ENCODE measurements around the gene SDK1.

SDK1 gene

DNA sequence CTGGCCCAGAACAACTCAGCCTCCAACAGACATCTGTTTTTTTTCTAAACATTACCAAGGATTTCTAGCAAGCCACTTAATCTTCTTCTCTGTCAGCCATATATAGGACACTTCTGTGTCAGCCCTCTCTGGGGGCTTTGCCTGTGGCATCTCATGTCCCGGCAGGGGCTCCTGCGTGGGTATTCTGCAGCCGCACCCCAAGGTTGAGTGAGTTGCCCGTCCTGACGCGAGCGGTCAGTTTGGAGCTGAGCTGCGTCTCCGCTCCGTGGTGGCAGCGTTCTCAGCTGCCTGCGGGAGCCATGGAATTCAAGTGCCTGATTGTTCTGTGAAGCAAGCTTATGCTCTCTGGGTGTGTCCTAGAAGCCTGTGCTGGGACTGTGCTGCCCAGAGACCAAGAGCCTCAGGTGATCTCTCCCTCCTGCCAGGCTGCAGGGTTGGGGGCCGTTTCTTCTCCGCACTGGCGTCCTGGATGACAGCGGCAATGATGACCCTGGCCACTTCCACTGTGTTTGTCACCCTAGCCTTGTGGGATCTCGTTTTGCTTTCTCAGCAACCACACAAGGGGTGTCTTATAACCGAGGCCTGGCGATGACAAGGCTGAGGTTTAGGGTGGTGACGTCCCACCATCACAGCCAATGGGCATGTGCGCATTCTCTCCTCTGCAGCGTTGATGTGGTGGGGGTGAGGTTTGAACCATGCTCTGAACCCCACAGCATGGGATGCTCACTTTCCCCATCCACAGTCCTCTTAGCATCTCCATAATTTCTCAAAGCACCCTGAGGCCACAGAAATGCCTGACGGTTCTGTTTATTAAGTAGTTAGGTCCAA, 768.4 kb downstream of the SDK1 start:
- TF ChIP-seq, protein P1, sequence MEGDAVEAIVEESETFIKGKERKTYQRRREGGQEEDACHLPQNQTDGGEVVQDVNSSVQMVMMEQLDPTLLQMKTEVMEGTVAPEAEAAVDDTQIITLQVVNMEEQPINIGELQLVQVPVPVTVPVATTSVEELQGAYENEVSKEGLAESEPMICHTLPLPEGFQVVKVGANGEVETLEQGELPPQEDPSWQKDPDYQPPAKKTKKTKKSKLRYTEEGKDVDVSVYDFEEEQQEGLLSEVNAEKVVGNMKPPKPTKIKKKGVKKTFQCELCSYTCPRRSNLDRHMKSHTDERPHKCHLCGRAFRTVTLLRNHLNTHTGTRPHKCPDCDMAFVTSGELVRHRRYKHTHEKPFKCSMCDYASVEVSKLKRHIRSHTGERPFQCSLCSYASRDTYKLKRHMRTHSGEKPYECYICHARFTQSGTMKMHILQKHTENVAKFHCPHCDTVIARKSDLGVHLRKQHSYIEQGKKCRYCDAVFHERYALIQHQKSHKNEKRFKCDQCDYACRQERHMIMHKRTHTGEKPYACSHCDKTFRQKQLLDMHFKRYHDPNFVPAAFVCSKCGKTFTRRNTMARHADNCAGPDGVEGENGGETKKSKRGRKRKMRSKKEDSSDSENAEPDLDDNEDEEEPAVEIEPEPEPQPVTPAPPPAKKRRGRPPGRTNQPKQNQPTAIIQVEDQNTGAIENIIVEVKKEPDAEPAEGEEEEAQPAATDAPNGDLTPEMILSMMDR (IDR thresholded peaks at IDR 0.05; ENCODE audit: low read depth, low read length, missing control alignments) = no peak
- H3K4me3 ChIP-seq (ENCODE audit: low read depth, low read length) = no peak overlapping the region
- no peak for DNase-seq (ENCODE audit: low read depth)

DNA sequence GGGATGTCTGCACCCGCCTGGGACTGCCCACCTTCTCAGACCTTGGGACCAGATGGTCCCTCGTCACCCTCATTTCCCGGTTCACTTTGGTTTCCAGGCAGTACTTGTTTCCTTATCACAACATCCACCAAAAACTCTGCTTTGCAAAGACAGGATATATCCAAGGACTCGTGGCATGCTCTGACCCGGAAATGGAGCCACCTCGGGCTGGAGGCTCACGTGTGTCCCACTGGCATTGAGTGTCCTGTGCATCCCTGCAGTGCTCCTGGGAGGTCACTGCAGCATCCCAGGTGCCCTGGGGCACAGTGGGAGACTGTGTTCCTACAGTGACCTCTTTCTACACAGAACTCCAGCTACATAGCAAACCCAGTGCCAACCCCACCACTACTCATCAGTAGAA, 769.2 kb downstream of the SDK1 start:
- no peak for DNase-seq (ENCODE audit: low read depth)
- TF ChIP-seq, protein P1 (IDR thresholded peaks at IDR 0.05; ENCODE audit: low read depth, low read length, missing control alignments) = no peak
- no peak overlapping the region for H3K4me3 ChIP-seq (ENCODE audit: low read depth, low read length)

DNA sequence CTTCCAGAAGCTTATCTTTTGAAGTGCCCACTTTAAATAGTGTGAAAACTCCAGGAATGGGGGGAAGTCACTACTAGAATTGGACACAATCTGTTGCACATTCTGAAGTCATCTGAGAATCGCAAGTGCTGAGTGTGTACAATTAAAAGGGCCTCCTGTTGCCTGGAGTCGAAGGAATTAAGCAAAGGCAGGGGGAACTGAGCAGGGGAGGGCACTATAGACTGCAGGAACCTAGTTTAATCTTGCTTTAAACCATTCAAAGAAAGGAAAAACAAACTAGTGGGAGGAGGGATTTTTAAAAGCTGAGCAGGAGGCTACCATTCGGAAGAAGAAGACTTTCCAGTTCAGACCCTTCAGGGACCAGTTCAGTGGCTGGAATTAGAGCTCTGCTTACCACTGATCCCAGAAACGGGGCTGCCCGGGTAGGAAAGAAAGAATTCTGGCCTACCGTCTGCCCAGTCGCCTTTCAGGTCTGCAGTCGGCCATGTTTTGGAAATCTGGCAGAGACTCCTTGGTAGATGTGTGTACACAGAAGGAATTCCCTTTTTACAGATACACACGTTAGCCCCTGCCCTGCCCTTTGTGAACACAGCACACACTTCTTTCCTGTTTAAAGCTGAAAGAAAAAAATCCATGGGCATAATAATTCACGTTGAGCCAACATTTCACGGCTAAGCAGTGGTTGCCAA, 770.5 kb downstream of the SDK1 start:
- no peak for DNase-seq (ENCODE audit: low read depth)
- TF ChIP-seq, protein P1 (IDR thresholded peaks at IDR 0.05; ENCODE audit: low read depth, low read length, missing control alignments) = no peak
- no peak overlapping the region for H3K4me3 ChIP-seq (ENCODE audit: low read depth, low read length)

DNA sequence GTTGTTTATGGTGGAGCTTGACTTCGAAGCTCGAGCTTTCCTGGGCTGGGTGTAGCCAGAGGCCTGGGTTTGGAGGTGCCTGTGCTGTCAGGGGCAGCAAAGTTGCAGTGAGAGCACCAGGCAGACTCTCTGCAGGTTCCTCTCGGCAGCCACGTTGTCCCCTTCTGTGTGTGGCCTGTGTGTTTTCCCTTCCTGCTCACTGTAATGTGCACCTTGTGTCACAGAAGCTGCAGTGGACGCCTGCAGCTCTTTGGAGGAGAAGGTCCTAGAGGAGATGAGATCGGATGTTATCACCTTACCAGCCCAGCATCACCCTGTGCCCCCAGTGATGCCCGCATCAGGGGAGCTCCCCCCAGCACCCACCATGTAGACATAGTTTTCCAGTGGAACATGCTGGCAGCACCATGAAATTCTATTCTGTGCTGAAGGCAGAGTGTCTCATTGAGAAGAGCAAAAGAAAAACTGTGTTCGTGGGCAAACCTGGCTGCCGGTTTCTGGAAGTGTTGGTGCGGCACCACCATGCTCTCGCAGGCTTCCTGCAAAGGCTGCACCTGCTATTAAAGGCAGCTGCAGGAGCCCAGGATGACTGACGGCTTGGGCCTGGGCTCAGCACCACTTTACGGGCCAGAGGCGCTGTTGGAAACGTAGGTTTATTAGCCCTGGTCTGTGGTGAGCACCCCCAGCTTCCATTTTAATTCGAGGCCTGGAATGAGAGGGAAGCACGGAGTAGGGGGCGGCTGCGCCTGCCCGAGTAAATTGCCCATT, 771.3 kb downstream of the SDK1 start:
- TF ChIP-seq, protein P1 (IDR thresholded peaks at IDR 0.05; ENCODE audit: low read depth, low read length, missing control alignments) = no peak
- no peak overlapping the region for H3K4me3 ChIP-seq (ENCODE audit: low read depth, low read length)
- no peak for DNase-seq (ENCODE audit: low read depth)

DNA sequence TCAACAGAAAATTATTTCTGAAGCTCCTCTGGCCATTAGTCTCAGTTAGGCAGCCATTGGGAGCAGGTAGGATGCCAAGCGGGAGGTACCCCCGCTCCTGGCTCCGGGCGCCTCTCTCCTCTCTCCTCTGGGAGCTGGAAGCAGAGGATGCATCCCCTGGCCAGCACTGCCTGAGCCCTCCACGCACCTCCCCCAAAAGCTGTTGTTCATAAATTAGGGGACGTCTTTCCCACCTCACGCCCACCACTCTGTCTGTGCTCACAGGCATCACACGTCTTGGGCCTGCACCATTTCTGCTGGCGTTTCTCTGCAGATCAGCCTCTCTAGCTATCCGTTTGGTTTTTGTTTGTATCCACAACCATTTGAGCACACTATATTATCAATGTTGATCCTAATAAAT, 772.0 kb downstream of the SDK1 start:
- TF ChIP-seq, protein P1 (IDR thresholded peaks at IDR 0.05; ENCODE audit: low read depth, low read length, missing control alignments) = no peak
- no peak for DNase-seq (ENCODE audit: low read depth)
- no peak overlapping the region for H3K4me3 ChIP-seq (ENCODE audit: low read depth, low read length)

DNA sequence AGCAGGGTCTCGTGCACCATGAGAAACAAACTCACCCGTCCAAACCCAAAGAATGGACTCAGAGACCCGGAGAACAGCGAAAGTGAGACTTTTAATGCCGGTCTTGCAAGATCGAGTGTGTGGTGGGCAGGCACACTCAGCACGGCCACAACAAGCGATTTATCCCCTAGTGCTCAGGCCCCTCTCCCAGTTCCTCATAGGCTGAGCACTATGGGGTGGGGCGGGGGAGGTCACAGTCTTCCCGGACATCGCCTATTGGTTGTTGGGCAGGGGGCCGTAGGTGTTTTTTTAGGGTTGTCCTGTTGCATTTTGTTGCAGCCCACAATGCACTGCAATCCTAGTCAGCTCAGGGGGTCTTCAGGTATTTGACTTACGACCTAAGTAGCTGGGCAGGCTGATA, 772.7 kb downstream of the SDK1 start:
- no peak for DNase-seq (ENCODE audit: low read depth)
- TF ChIP-seq, protein P1 (IDR thresholded peaks at IDR 0.05; ENCODE audit: low read depth, low read length, missing control alignments) = no peak
- no peak overlapping the region for H3K4me3 ChIP-seq (ENCODE audit: low read depth, low read length)
